Measurements from ENCODE around the gene CARD14. TPM values are rescaled to one million over a fixed set of nuclear protein-coding genes. Genes with fewer than 3 reads are reported as not detected.

The CARD14 gene
- total and polyA plus RNA-seq, 10 donors, result 0.63 to 4.8 (median 1.3) TPM

GRCh38 chr17:80252871-80253270 lies 83.0 kb downstream of the CARD14 start:
- H3K4me3 ChIP-seq, result no peak overlapping the region
- peak overlapping the region in 2 of 8 donors; percentile 31 to 98 for H3K27ac ChIP-seq
- 37 to 56% (median 43%) methylated on average over 11 to 13 of the region's 13 CpGs for WGBS, 5 donors
- DNase-seq, result peak; percentile 94
- H3K36me3 ChIP-seq, result peaks cover 0 to 48% (median 4%) of the 10 kb centered on the region in 6 donors
- intact Hi-C loops (cut with DNase I; ENCODE audit: low total_unique reads), result loop anchor here (5.0 kb wide), 1 partner anchor 56 kb away; no protein-coding TSS in a partner anchor
- peak; percentile 46 to 78 (median 47) for TF ChIP-seq POLR2AphosphoS5 (IDR thresholded peaks at IDR 0.05)
- TF ChIP-seq, protein P1, sequence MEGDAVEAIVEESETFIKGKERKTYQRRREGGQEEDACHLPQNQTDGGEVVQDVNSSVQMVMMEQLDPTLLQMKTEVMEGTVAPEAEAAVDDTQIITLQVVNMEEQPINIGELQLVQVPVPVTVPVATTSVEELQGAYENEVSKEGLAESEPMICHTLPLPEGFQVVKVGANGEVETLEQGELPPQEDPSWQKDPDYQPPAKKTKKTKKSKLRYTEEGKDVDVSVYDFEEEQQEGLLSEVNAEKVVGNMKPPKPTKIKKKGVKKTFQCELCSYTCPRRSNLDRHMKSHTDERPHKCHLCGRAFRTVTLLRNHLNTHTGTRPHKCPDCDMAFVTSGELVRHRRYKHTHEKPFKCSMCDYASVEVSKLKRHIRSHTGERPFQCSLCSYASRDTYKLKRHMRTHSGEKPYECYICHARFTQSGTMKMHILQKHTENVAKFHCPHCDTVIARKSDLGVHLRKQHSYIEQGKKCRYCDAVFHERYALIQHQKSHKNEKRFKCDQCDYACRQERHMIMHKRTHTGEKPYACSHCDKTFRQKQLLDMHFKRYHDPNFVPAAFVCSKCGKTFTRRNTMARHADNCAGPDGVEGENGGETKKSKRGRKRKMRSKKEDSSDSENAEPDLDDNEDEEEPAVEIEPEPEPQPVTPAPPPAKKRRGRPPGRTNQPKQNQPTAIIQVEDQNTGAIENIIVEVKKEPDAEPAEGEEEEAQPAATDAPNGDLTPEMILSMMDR (IDR thresholded peaks at IDR 0.05 in 8 of 11, conservative IDR thresholded peaks at IDR 0.05 in 3 of 11), result peak; percentile 44 to 87 (median 62)
- no peak for TF ChIP-seq POLR2A (IDR thresholded peaks at IDR 0.05)
- no peaks in the 10 kb centered on the region for H3K27me3 ChIP-seq (replicated peaks in 1 of 7)
- no peaks in the 10 kb centered on the region for H3K9me3 ChIP-seq
- H3K4me1 ChIP-seq, result peaks cover 4 to 40% (median 33%) of the 10 kb centered on the region in 6 donors

- WGBS, 5 donors, result 82 to 88% (median 83%) methylated on average over 19 to 21 of the region's 21 CpGs
- DNase-seq, result no peak
- peaks cover 4 to 47% (median 38%) of the 10 kb centered on the region in 6 donors for H3K4me1 ChIP-seq
- H3K27ac ChIP-seq, result peak overlapping the region; percentile 70 to 98 (median 82)
- H3K4me3 ChIP-seq, result no peak overlapping the region
- TF ChIP-seq, protein P1 (IDR thresholded peaks at IDR 0.05 in 8 of 11, conservative IDR thresholded peaks at IDR 0.05 in 3 of 11), result no peak
- TF ChIP-seq POLR2AphosphoS5 (IDR thresholded peaks at IDR 0.05), result peak in 1 of 3 donors; percentile 31
- intact Hi-C loops (cut with DNase I; ENCODE audit: low total_unique reads), result loop anchor here (5.0 kb wide), 1 partner anchor 57 kb away; no protein-coding TSS in a partner anchor
- H3K27me3 ChIP-seq (replicated peaks in 1 of 7), result no peaks in the 10 kb centered on the region
- H3K9me3 ChIP-seq, result no peaks in the 10 kb centered on the region
- peaks cover 0 to 39% (median 1%) of the 10 kb centered on the region in 6 donors for H3K36me3 ChIP-seq
These were observed 84.0 kb downstream of the CARD14 start for GRCh38 chr17:80253631-80254395.

DNA sequence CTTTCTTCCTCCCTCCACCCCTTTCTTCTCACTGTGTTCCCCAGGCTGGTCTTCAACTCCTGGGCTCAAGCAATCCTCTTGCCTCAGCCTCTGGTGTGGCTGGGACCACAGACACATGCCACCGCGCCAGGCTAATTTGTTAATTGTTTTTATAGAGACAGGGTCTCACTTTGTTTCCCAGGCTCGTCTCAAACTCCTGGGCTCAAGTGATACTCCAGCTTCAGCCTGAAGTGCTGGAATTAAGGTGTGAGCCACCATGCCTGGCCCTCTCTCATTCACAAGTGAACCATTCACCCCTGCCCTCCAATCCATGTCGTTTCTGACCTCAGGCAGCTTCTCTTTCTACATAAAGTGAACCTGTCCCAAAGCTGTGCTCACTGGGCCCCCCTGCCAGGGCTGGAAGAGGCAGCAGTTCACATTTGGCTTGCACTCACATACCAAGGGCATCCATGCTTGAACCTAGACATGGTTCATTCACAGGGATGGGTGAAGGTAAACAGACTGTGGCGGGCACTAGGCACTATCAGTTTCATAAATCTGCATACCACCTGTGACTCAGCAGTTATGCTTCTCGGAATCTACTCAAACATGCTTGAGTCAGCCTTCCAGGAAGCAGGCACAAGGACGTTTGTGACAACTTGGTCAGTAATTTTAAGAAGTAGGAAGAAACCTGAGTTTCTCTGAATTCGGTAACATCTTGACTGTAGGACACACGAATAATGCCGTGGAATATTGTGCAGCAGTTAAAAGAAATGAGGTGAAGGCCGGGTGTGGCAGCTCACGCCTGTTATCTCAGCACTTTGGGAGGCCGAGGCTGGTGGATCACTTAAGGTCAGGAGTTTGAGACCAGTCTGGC lies 84.8 kb downstream of the CARD14 start:
- peak in 2 of 3 donors; percentile 16 to 90 for TF ChIP-seq POLR2AphosphoS5 (IDR thresholded peaks at IDR 0.05)
- TF ChIP-seq, protein P1 (IDR thresholded peaks at IDR 0.05 in 8 of 11, conservative IDR thresholded peaks at IDR 0.05 in 3 of 11), result no peak
- peaks cover 0 to 31% (median 0%) of the 10 kb centered on the region in 6 donors for H3K36me3 ChIP-seq
- H3K4me3 ChIP-seq, result peak overlapping the region in 2 of 8 donors; percentile 5 to 39
- H3K4me1 ChIP-seq, result peaks cover 4 to 55% (median 47%) of the 10 kb centered on the region in 6 donors
- no peaks in the 10 kb centered on the region for H3K27me3 ChIP-seq (replicated peaks in 1 of 7)
- WGBS, 5 donors, result 29 to 37% (median 34%) methylated on average over 13 of the region's 13 CpGs
- no peak for DNase-seq
- peak overlapping the region; percentile 70 to 98 (median 82) for H3K27ac ChIP-seq
- intact Hi-C loops (cut with DNase I; ENCODE audit: low total_unique reads), result loop anchor here (5.0 kb wide), 1 partner anchor 57 kb away; no protein-coding TSS in a partner anchor
- H3K9me3 ChIP-seq, result no peaks in the 10 kb centered on the region
